SK-N-SH treated with all-trans-retinoic acid at 6 μM for 48 hours (cell line): ENCODE data around the gene EP400.

Experiments used
- CREB5 ChIP-seq: fragments of 250-450 bp; sonication (Bioruptor Pico); IDR thresholded peaks from 2 replicates; pipeline ENCODE4 v1.5.1; 2020; ENCODE audit warnings: low read depth, mild to moderate bottlenecking, moderate library complexity
- RARB ChIP-seq: fragments of 250-450 bp; sonication (Bioruptor Pico); IDR thresholded peaks from 2 replicates; pipeline ENCODE4 v1.8.0; 2021; ENCODE audit warnings: mild to moderate bottlenecking, moderate library complexity
- TOX ChIP-seq: fragments of 250-450 bp; sonication (Bioruptor Pico); IDR thresholded peaks from 2 replicates; pipeline ENCODE4 v1.8.0; 2021; ENCODE audit warnings: mild to moderate bottlenecking, moderate library complexity, borderline replicate concordance

- no peak for TF ChIP-seq RARB (CRISPR knock-in tag)
- TF ChIP-seq CREB5 (CRISPR knock-in tag): no peak
- TF ChIP-seq TOX: no peak
These were observed 113.7 kb downstream of the EP400 start for GRCh38 chr12:132063491-132063890.
